Measurements from ENCODE around the gene LGALS7.

Gene LGALS7

DNA sequence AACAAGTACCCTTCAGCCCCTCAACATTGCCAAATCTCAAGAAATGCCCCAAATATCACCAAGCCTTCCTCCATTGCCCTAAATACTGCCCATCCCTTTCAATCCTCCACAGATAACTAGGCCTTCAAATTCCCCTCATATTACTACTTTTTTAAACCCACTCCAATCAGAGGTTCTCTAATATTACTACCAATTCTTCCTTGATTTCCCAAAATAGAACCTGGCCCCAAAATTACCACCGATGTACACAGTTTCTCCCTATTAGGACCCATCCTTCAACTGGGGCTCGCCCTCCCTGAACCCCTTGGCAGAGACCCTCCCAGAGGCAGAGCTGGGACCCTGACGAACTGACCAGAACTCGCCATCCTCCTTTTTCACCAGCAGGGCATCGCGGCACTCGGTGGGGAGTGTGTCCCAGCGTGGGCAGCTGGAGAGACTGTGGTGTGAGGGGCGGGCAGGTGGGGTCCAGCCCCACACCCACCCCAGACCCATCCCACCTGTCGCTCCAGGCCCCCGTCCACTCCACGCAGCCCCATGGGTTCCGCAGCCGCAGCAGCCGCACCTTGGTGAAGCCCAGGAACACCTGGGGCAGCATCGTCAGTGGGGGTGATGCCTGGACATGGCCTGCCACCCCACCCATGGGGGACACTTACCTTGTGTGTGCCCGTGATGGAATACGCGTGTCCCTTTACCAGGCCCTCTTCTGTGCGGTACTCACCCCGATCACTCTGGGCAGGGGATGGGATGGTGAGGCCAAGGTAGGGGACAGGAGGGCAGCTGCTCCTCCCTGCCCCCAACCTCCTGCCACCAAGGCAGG, 35.2 kb downstream of the LGALS7 start:
- no peak for DNase-seq

DNA sequence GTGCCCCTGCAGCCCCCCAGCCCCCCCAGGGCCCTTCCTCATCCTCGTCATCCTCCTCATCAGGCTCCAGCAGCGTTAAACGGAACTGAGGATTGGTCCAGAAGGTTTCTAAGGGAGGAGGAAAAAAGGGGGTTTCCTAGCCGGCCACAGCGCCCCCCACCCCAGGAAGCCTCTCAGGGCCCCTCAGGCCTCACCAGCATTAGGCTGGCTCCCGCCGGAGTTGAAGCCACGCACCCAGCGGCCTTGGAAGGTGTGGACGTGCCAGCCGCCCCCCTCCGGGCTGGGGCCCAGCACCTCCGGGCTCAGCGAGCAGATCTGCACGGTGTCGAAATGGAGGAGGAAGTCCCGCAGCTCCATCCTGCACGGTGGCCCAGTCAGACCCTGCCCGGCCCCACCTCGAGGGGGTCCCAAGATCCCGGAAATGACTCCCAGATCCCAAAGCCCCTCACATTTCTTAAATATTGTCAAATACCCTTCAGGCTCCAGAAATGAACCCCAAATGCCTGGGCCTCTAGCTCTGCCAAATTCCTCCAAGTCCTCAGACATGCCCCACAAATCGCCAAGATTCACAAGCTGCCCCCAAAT, 35.9 kb downstream of the LGALS7 start:
- no peak for DNase-seq

DNA sequence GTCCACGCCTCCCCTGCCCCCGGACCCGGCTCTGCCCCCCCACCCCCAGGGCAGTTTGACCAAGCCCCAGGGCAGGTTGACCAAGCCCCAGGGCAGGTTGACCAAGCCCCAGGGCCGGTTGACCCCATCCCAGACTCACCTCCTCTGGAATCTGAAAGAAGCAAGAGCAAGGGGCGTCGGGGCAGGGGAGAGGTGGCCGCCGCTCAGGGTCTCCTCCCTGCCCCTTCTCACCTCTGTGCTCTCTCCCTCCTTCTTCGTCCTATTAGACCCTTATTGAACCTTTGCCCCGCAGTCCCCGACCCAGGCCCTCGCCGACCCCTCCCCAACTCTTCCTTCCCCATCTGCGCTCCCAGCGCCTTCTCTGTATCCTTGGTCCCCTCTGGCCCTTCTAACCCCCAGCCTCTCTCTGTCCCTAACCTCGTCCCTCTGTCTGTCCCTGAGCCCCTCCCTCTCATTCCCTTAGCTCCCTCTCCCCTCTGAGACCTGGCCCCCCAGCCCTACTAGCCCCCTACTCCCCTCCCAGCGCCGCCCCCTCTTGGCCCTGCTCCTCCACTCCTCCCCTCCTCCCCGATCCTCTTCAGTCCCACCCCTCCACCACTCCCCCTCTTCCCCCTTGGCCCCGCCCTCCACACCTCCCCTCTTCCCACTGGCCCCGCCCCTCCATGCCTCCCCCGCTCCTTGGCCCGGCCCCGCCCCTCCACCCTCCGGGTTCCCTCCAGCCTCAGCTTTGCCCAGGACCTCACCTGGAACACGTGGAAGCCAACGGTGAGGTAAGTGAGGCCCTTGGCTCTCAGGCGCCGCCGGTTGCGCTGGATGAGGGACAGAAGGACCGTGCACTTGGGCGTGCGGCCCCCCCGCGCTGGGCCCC, 36.7 kb downstream of the LGALS7 start:
- peak; percentile 71 for DNase-seq

DNA sequence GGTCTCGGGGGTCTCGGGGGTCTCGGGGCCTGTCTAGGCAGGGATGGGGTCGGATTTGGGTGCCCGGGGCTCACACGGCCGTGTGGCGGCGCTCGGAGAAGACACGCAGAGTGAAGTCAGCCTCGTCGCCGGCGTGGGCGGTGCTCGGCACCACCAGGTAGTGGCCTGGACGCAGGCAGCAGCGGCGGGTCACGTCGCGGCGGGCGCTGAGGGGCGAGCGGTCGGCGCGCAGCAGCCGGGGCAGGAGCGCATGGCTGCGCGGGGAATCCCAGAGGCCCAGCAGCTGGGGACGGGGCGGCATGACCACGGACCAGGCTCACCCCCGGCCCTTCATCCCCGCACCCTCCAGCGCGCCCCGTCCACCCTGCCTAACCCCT, 37.3 kb downstream of the LGALS7 start:
- DNase-seq: peak; percentile 61

DNA sequence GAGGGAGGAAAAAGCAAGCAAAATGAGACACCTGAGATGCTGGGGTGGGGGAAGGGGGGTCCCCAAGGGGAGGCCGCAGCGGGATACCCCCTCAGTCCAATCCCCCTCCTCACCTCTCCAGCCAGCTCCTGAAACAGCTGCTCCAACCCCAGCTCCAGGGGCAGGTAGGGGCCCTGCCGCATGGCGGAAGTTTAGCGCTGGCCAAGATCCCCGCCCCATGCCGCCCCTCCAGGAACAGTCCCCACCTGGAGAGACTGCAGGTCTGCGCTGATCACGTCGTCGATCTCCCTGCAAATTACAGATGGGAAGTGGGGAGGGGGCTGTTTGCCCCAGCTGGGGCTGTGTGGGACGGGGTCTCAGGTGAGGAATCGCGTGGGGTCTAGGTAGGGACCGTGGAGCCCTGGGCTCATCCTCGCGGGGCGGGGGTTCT, 38.0 kb downstream of the LGALS7 start:
- DNase-seq: peak; percentile 42

DNA sequence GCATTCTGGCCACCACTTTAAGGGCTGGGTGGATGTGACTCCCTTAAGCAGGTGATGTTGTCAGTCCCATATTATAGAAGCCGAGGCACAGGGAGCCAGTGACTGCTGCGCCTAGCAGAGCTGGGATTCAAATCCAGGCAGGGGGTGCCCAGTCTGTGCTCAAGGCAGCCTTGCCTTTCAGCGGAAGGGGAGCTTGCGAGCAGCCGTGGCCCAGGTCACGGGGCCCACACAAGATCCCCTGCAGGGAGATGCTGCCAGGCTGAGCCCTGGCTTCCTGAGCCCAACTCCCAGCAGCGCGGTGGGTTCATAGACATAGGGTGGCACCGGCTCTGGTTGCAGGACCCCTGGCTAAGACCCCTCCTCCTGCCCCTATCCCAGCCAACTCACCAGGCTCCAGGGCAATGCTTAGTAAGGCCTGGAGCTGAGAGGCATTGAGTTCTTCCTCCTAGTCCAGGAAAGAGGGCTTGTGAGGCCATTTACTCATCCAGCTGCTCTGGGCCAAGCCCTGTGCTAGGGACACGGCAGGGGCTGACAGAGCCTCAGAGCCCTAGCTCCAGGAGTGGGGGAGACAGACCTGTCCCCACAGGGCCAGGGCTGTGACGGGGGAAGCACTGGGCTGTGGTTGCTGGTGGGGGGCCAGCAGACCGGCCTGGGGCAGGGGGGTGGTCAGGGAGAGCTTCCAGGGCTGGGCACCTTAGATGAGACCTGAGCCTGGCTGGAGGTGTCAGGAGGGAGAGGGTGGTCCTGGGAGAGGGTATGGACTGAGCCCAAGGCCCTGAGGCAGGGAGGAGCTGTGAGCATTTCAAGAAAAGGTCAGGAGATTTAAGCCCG, 38.7 kb downstream of the LGALS7 start:
- peak; percentile 28 for DNase-seq

DNA sequence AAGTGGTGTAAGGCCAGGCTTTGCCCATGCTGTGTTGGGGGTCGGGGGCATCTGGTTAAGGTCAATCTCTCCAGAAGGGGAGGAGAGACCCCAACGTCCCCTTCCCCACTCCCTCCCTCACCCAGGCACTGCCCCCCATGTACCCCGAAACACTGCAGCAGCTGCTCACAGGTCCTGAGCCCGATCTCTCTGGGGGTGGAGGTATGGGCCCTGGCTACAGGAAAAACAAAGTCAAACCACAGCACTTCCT, 39.2 kb downstream of the LGALS7 start:
- no peak for DNase-seq

DNA sequence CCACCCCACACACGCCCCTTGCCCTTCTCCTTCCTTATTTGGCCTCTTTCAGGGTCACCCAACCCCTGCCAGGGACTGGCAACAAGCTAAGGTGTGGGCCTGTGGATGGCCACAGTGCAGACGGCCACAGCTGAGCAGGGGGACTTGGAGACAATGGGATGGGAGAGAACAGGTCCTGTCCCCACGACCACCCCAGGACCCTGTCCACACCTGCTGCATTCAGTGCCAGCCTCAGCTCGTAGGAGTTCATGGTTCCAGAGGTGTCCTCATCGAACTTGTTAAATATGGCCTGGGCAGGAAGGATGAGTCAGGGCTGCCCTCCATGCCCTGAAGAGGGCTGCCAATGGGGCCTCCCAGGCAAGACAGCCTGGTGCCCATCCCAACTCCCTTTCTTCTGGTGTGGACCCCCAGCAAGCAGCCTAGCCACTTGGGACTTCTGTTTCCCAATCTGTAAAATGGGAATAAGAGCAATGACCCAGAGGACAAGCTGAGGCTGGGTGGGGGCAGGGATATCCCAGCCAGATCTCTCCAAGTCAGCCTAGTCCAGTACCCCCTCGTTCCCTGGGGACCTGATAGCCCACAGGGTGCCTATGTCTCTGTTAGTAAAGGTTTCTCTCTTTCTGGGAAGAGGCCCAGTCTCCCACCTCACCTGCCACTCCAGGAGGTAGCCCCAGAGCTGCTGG, 39.7 kb downstream of the LGALS7 start:
- no peak for DNase-seq

DNA sequence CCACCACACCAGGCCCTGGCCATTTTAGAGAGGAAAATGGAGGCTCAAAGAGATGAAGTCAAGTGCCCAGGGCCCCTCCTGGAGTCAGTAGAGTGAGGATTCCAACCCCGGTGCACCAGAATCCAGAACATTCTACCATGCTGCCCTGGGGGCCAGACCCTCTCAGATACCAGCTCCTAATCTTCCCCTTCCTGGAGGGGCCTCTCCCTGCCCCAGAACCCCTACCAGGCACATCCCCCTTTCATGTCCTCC, 40.1 kb downstream of the LGALS7 start:
- DNase-seq: no peak

DNA sequence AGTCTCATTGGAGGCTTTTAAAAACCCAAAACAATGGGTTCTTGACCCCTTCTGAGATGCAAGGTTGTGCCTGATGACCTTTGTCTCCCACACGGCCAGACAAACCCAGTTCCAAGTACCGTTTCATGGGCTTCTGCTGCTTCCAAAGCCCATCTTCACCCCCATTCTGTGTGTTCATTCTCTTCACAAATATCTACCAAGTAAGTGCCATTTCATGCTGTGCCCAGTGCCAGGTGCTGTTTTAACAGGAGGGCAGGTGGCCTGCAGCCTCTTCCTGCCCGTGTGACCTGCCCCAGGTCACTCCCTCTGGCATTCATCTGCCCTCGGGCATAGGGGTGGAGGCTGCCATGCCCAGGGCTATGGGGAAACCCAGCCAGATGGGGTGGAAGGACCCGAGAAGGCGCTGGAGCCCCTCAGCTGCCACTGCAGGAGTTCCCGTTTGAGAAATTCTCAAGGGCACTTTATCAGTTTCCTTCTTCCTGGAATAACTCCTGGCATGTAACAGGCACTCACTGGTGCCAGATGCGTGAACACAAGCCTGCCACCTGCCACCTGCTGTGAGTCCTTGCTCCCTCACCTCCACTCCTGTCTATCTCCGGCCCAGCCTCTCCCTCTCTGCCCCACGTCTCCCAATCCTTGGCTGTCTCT, 41.5 kb downstream of the LGALS7 start:
- no peak for DNase-seq

DNA sequence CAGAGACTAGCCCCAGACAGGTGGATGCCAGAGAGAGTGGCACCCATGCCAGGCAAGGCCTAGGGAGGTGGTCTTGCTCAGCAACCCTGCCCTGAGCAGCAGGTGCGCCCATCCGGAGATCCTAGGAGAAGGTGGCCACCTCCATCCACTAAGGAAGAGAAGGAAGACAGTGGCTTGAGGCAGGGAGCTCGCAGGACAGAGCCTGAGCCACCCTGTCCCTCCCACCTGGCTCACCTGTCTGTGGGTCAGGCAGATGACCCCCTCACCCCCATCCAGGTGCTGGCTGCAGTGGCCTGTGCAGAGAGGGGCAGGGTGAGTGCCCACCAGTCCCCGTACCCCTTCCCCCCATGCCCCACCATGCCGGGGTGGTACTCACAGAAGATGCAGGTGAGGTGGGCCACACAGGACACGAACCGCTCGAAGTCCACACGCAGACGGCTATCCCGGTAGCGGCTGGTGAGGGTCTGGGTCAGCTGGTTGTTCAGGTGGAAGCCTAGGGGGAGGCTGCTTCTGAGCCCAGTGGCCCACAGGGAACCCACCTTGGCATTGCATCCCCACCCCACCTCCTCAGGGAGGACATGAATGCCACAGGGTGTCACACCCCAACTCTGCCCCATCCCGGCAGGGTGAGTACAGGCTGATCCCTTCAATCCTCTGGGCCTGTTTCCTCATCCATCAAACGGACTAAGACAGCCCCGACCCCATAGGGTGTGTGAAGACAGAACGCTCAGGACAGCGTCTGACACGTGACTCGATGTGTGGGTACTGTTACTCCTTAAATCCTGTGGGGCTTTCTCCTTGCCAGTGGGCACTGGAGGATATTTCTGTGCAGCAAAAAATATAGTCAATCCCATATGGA, 42.4 kb downstream of the LGALS7 start:
- no peak for DNase-seq

DNA sequence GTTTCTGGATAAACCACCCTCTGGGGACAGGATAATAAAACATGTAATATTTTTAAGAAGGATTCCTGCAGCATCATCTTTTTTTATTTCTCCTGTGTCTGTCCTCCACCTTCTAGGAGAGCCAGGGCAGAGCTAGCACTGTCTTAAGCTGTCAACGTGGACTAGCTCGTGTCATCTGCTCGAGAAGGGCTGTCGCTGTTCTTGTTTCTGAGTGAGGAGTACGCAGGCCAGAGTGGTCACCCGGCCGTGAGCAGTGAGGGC, 42.9 kb downstream of the LGALS7 start:
- no peak for DNase-seq

DNA sequence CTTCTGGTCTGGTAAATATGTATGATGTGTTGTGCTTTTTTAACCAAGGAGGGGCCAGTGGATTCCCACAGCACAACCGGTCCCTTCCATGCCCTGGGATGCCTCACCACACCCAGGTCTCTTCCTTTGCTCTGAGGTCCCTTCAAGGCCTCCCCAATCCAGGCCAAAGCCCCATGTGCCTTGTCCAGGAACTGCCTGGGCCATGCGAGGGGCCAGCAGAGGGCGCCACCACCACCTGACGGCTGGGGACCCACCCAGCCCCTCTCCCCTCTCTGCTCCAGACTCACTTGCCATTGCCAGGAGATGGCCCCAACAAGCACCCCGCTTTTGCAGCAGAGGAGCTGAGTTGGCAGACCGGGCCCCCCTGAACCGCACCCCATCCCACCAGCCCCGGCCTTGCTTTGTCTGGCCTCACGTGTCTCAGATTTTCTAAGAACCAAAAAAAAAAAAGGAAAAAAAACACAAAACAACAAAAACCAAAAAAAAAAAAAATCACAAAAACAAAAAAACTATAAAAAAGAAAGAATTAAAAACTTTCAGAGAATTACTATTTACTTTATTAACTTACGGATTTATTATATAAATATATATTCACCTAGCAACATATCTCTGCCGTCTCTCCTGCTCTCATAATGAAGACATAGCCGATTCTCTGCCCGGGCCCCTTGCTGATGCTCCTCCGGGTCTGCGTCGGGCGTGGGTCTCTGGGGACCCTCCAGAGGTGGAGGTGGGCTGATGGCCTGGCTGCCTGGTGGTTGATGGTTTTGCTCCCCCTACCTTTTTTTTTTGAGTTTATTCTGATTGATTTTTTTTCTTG, 43.5 kb downstream of the LGALS7 start:
- peak; percentile 75 for DNase-seq

DNA sequence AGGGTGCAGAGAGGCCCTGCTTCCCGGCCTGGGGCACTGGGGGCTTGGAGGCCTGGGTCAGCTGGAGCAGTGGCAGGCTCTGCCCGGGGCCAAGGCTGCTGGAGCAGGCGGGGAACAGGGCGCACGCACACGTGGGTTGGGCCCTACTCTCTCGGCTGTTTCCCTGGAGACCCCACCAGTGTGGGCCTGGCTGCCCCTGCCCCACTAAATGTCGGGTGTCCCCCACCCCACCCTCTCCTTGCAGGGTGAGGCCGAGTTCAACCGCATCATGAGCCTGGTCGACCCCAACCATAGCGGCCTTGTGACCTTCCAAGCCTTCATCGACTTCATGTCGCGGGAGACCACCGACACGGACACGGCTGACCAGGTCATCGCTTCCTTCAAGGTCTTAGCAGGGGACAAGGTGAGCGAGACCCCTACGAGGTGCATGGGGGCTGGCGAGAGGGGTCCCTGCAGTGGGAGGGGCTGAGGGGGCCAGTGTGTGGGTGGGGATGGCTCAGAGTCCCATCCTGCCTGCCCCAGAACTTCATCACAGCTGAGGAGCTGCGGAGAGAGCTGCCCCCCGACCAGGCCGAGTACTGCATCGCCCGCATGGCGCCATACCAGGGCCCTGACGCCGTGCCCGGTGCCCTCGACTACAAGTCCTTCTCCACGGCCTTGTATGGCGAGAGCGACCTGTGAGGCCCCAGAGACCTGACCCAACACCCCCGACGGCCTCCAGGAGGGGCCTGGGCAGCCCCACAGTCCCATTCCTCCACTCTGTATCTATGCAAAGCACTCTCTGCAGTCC, 44.4 kb downstream of the LGALS7 start:
- no peak for DNase-seq

DNA sequence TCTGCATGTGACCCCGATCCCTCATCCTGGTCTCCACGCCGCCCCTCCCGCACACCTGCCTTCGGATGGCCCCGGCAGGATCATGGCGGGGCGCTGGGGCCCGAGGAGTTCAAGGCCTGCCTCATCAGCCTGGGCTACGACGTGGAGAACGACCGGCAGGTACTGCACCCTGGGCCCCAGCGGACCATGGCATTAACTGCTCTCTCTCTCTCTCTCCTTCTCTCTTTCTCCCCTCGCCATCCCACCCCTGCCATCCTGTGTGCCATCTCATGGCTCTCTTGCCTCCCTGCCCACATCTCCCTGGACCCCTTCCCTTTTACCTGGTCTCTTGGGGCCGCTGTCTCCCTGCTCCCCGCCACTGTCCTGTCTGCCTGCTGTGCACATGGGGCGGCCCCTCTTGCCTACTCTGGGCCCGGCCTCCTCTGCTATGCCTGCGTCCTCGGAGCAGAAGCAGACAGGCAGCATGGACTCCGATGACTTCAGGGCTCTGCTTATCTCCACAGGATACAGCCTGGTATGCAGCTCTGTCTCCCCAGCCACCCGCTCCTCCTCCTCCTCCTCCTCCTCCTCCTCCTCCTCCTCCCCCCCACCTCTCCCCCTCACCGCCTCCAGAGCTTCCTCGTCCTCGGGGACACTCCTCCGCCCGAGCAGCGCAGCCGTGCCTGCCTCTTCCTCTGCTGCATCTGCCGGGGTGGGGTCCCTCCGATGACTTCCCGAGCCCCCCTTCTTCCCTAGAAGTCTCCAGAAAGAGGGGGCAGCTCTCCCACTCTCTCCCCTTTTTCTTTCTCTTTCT, 45.3 kb downstream of the LGALS7 start:
- no peak for DNase-seq

DNA sequence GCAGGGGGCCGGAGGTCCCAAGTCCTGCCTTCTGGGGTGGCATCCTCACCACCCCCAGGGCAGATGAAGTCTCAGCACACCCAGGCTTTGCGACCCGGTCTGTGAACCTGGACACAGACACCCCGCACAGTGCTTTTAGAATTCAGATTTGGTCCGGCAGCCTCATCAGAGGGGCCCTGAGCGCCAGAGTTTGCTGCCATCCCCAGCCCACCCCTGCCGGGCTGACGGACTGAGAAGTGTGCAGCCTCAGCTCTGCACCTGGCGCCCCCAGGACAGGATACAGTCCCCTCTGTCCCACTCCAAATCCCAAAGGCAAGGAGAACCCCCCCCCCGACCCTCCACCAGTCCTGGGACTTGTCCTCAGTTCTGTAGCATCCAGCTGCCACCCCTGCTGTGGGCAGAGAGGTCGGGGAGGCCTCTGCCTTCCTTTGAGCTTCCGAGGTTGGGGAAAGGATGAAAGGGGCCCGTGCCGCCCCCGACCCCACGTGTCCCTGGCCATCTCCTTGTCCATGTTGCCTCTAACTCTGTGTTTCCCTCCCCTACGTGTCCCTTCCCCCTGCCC, 45.9 kb downstream of the LGALS7 start:
- DNase-seq: no peak

DNA sequence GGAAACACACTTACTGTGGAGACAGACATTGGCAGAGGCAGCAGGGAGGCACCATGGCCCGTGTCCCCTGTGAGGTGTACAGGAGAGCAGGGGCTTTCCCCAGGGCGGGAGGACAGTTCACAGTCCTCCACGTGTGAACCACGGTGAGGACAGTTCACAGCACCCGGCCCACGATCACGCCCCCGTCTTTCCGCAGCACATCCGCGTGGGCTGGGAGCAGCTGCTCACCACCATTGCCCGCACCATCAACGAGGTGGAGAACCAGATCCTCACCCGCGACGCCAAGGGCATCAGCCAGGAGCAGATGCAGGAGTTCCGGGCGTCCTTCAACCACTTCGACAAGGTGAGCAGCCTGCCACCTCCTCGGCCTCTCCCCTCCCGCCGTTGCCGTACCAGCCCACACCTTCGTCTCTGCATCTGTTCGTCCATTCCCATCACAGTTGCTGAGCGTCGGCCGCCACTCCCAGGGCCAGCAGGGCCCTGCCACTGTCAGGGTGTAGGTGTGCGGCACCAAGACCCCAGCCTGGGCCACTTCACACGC, 46.5 kb downstream of the LGALS7 start:
- DNase-seq: no peak

DNA sequence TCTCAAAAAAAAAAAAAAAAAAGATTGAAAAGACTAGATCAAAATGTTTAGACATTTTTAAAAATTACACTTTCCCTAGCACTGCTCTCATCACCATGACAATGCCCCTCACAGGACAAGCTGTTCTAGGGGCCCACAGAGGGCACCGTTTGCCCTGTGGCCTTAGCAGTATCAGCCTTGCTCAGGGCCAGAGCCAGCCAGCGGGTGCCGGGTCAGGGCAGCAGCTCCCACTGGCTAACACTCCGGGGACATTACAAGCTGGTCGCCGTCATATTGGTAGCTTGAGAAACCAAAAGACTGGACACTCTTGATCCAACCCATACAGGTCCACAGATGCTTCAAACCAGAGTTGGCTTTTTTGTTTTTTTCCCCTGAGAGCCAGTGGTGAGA, 47.0 kb downstream of the LGALS7 start:
- DNase-seq: no peak

All from T-helper 9 cell (primary cell).